Urothelium cell line (cell line): ENCODE data around the gene IFNL3.
"Not testable (repeated sequence)": the region's sequence is repeated elsewhere in the genome, so short reads cannot be mapped to it uniquely, and the experiment has no call there.

Source experiments
- DNase-seq: peaks from one replicate; pipeline ENCODE4 v3.0.0; 2011; ENCODE audit warnings: low spot score, mixed read lengths
- FAIRE-seq: peaks from 2 replicates; lab custom pipeline; 2011; peaks lifted over from hg19 to GRCh38; lab: Jason Lieb, UNC

Gene IFNL3

GRCh38 chr19:39244410-39245100, at the start of gene IFNL3:
IFNL3 (minus strand) TSS chr19:39245006; CDS start chr19:39244967, 39 bp downstream.
- peak; percentile 90 for FAIRE-seq
- DNase-seq: not testable (repeated sequence)

DNA sequence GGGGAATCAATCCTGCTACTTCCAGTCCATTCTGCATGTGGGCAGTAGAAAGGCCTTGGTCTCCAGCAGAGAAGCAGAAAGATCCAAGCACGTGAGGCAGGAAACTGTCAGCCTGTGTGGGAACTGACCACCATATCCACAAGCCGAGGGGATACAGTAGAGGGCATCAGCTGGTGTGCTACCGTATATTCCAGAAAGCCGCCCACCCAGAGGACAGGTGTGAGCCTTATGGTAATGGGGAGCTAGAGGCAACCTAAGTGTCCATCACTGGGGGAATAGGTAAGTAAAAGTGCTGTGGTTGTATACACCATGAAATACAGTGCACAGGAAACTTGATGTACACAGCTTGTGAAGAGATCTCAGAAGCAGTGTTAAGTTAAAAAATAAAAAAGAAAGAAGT, 48.6 kb upstream of the IFNL3 start:
- DNase-seq (no peak), FAIRE-seq (no peak)

DNA sequence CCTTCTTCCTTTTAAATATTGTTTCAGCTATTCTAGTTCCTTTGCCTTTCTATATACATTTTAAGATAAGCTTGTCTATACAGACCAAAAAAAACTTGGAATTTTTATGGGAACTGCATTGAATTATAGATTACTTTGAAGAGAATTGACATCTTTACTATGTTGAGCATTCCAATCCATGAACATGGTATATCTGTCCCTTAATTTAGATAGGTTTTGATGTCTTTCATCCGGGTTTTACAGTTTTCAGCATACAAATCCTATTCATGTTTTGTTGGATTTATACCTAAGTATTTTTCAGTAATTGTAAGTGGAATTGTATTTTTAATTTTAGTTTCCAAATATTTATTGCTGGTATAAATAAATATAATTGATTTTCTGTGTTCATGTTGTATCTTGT, 39.2 kb upstream of the IFNL3 start:
- DNase-seq: no peak
- no peak for FAIRE-seq

- DNase-seq: no peak
- FAIRE-seq: no peak
Measured at GRCh38 chr19:39282021-39282420, 37.2 kb upstream of the IFNL3 start.

GRCh38 chr19:39277598-39277997, 32.8 kb upstream of the IFNL3 start:
- FAIRE-seq (no peak), DNase-seq (no peak)

GRCh38 chr19:39276740-39277139, 31.9 kb upstream of the IFNL3 start:
- no peak for DNase-seq
- no peak for FAIRE-seq

DNA sequence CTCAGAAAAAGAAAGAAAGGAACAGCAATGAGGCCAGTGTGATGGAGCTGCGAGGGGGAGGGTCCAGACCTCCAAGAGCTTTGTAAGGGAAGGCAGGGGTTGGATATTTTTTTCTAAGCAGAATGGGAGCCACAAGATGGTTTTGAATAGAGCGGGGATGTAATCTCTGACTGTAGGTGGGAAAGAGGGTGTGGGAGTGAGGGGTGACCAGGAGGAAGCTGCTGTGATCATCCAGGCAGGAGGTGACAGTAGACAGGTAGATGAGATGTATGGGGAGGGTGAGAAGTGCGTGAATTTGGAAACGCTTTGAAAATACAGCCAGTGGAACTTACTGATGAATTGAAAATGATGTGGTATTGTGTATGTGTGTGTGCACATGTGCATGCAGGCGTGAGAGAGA, 30.8 kb upstream of the IFNL3 start:
- FAIRE-seq: no peak
- no peak for DNase-seq

- DNase-seq, FAIRE-seq: not testable (repeated sequence)
Measured at GRCh38 chr19:39273859-39274258, 29.1 kb upstream of the IFNL3 start.

GRCh38 chr19:39270036-39270871, 25.4 kb upstream of the IFNL3 start:
- DNase-seq (no peak), FAIRE-seq (no peak)

- not testable (repeated sequence) for FAIRE-seq, DNase-seq
Measured at GRCh38 chr19:39269369-39269768, 24.6 kb upstream of the IFNL3 start.

GRCh38 chr19:39268531-39269223, 23.9 kb upstream of the IFNL3 start:
- FAIRE-seq: peak; percentile 52
- DNase-seq: not testable (repeated sequence)

DNA sequence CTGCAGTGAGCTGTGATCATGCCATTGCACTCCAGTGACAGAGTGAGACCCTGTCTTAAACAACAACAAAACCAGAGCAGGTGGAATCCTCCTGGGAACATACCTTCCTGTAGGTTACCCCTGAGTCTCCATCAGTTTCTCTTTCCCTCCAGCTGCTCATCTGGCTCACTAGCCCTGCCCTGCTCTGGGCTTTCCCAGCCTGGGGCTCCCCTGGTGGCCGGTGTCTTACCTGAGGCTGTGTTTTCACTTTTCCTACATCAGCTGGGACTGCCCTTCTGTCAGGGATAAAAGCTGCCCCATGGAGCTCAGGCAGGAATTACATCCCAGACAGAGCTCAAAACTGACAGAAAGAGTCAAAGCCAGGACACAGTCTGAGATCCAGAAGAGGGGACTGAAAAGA, 23.3 kb upstream of the IFNL3 start, which contains the start of gene IFNL2:
TSS of gene IFNL2 (plus strand) at position 312 of the 400 bp plus-strand sequence. CDS start 173 bp downstream, outside the sequence.
- peak; percentile 74 for FAIRE-seq
- not testable (repeated sequence) for DNase-seq

- no peak for FAIRE-seq
- DNase-seq: no peak
Measured at GRCh38 chr19:39265321-39265916, 20.6 kb upstream of the IFNL3 start.

DNA sequence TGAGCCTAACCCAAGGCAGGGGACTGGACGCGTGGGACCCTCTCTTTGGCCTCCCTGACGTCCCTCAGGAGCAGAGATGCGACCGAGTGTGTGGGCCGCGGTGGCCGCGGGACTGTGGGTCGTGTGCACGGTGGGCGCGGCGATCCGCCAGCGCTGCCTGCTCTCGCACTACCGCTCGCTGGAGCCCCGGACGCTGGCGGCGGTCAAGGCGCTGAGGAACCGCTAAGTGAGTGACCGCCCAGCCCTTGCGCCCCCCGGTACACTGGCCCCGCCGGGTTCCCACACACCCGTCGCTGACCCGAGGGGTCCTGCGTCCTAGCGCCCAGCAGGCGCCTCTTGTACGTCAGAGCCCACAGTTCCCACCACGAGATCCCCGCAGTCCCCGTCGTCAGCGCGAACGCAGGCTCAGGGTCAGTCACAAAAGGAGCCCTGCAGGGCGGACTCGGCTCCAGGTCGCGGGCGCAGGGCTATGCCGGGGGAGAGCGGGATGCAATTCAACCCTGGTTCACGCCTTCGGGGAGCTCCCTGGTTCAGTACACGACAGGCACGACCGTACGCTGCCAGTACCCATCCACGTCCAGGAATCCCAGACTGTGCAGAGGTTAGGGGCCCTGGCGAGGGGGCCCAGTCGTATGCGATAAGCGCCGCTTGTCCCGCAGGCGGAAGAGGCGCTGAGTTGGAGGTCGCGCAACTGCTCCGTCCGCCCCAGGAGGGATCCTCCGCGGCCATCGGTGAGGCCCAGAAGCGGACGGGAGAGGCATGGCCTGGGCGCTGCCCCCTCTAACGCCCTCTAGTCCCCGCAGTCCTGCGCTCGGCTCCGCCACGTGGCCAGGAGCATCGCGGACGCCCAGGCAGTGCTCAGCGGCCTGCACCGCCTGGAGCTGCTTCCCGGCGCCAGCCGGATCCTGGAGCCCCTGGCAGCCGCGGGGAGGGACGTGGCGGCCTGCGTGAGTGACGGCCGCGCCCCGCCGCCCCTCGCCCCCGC, 19.8 kb upstream of the IFNL3 start:
- no peak for DNase-seq
- no peak for FAIRE-seq

- DNase-seq (no peak), FAIRE-seq (no peak)
Measured at GRCh38 chr19:39263912-39264305, 19.1 kb upstream of the IFNL3 start.

GRCh38 chr19:39262496-39262895, 17.7 kb upstream of the IFNL3 start:
- FAIRE-seq (no peak), DNase-seq (no peak)

- DNase-seq (no peak), FAIRE-seq (no peak)
Measured at GRCh38 chr19:39261704-39262103, 16.9 kb upstream of the IFNL3 start.

- no peak for DNase-seq
- no peak for FAIRE-seq
Measured at GRCh38 chr19:39257227-39257626, 12.4 kb upstream of the IFNL3 start.

GRCh38 chr19:39254531-39255345, 9.9 kb upstream of the IFNL3 start:
- DNase-seq (no peak), FAIRE-seq (no peak)
